ENCODE measurements around the gene MROH2B.

MROH2B gene

DNA sequence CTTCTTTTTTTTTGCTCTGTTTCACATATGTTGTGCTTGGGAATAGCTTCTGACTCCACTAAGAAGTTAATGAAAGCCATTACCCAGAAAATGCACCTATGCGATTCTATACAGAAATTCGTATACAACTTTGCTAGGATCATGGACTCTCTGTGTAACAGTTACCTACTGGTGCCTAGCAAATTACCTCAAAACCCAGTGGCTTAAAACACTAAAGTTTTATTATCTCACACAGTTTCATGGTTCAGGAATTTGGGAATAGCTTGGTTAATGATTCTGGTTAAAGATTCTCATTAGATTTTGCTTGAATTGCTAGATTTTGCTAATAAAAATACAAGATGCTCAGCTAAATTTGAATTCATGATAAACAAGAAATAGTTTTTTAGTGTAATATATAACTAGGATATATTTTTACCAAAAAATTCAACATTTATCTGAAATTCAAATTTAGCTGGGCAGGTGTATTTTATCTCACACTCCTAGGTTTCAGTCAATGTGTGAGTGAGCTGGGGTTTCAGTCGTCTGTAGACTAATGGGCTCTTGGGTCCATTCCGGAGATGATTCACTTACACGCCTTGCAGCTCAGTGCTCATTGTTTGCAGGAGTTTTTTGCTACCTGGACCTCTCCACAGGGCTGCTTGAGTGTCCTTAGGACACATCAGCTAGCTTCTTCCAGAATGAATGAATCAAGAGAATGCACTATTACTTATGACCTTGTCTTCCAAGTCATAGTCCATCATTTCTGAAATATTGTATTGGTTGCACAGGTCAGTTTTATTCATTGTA is 75.1 kb downstream of the MROH2B start:
- TF ChIP-seq, protein P1, sequence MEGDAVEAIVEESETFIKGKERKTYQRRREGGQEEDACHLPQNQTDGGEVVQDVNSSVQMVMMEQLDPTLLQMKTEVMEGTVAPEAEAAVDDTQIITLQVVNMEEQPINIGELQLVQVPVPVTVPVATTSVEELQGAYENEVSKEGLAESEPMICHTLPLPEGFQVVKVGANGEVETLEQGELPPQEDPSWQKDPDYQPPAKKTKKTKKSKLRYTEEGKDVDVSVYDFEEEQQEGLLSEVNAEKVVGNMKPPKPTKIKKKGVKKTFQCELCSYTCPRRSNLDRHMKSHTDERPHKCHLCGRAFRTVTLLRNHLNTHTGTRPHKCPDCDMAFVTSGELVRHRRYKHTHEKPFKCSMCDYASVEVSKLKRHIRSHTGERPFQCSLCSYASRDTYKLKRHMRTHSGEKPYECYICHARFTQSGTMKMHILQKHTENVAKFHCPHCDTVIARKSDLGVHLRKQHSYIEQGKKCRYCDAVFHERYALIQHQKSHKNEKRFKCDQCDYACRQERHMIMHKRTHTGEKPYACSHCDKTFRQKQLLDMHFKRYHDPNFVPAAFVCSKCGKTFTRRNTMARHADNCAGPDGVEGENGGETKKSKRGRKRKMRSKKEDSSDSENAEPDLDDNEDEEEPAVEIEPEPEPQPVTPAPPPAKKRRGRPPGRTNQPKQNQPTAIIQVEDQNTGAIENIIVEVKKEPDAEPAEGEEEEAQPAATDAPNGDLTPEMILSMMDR (IDR thresholded peaks at IDR 0.05; ENCODE audit: extremely low read depth, missing control alignments): no peak
- DNase-seq (ENCODE audit: low spot score): no peak

DNA sequence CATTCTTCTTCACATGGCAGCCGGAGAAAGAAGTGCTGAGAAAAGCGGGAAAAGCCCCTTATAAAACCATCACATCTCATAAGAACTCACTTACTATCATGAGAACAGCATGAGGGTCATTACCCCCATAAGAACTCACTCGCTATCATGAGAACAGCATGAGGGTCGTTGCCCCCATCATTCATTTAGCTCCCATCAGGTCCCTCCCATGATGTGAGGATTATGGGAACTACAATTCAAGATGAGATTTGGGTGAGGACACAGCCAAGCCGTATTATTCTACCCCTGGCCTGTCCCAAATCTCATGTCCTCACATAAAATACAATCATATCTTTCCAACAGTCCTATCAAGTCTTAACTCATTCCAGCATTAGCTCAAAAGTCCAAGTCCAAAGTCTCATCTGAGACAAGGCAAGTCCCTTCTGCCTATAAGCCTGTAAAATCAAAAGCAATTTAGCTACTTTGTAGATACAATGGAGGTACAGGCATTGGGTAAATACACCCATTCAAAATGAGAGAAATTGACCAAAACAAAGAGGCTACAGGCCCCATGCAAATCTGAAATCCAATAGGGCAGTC is 79.1 kb downstream of the MROH2B start:
- TF ChIP-seq, protein P1 (IDR thresholded peaks at IDR 0.05; ENCODE audit: extremely low read depth, missing control alignments): no peak
- no peak for DNase-seq (ENCODE audit: low spot score)

DNA sequence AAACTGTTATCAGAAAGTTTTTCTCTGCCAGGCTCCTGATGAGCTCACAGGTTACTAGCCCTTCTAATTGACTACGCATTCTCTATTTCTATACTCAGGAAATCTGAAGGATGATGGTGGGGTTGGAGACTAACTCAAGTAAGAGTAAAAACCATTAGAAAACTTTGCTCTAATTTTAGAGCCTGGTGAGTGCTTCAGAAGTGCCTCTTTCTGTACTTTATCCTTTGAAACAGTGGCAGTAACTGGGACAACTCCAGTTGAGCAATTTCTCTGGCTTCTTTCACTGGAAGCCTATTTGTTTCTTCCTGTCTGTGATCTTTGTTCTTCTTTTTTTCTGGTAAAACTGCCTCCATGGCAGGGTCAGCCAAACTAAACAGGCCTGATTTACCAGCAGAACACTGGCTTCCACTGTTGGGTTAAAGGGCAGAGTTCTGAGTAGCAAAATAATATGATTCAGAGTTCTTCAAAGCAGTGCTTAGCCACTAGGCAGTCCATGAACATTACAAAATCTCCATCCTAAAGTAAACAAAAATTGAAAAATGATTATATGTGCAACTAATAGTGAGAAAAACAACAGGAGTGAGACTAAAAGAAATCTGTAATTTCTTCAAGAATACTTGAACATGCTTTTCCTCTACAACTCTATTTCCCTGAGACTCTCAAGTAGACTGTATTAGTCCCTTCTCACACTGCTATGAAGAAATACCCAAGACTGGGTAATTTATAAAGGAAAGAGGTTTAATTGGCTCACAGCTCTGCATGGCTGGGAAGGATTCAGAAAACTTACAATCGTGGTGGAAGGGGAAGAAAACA is 79.8 kb downstream of the MROH2B start:
- TF ChIP-seq, protein P1 (IDR thresholded peaks at IDR 0.05; ENCODE audit: extremely low read depth, missing control alignments): no peak
- no peak for DNase-seq (ENCODE audit: low spot score)

DNA sequence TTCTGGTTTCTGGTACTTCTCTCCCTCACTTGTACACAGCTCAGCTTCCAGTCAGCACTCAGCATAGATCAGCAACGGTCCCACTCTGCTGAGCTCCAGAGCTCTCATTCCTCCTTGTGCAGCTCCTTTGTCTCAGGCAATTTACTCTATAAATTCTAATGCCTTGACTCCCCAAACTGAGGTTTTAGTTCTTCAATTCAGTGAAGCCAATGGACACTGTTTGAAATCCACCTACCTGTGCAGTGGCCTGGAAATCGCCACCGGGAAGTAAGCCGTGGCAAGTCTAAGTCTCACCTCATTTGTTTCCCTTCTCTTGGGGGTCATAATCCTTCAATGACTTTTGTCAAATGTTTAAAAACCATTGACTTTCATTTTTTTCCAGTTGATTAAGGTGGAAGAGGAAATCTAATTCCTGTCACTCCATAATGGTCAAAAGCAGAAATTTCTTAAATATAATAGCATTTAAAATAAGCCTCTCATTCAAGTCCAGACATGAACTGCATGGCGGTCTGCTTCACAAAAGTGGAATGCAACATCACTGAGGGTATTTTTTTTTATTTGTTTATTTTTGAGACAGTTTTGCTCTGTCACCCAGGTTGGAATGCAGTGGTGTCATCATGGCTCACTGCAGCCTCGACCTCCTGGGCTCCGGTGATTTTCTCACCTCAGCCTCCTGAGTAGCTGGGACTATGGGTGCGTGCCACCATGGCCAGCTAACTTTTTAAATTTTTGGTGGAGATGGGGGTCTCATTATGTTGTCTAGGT is 82.2 kb downstream of the MROH2B start:
- TF ChIP-seq, protein P1 (IDR thresholded peaks at IDR 0.05; ENCODE audit: extremely low read depth, missing control alignments): no peak
- DNase-seq (ENCODE audit: low spot score): no peak

DNA sequence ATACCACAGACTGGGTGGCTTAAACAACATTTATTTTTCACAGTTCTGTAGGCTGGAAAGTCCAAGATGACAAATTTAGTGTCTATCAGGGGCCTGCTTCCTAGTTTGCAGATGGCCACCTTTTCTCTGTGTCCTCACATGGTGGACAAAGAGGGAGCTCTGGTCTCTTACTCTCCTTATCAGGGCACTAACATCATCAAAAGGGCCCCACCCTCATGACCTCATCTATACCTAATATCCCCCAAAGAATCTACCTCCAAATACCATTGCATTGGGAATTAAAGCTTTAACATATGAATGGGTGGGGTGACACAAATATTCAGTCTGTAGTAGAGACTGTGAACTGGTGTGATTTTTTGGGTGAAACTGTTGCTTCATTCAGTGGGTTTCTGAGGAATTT is 83.8 kb downstream of the MROH2B start:
- no peak for DNase-seq (ENCODE audit: low spot score)
- TF ChIP-seq, protein P1 (IDR thresholded peaks at IDR 0.05; ENCODE audit: extremely low read depth, missing control alignments): no peak

DNA sequence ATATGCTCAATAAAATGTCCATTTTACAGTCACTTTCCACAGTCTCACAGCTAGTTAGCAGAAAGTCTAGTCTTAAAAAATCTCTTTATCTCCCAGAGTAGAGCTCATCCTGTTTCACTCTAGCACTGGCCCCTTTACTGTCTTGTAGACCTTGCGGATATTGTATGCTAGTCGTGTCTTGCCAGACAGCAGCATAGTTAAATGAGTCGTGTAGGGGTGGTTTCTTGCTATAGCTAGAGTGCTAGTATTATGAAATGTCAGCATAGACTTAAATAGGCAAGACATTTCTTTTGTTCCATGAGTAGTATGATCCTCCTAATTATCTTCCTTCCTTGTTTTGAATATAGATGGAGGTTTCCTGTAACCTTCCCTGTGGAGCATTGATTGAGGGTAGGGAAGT is 84.5 kb downstream of the MROH2B start:
- DNase-seq (ENCODE audit: low spot score): no peak
- TF ChIP-seq, protein P1 (IDR thresholded peaks at IDR 0.05; ENCODE audit: extremely low read depth, missing control alignments): no peak
